OCI-M2 (cell line): ENCODE data around the gene CTSZ.
A peak's percentile ranks its signal among the peaks of the same experiment; 100 is the strongest.

ENCODE experiments used
- DNase-seq: peaks from one replicate; lab custom pipeline; 2025; ENCODE audit not compliant: unreplicated experiment; lab: John Stamatoyannopoulos, UW

CTSZ gene

DNA sequence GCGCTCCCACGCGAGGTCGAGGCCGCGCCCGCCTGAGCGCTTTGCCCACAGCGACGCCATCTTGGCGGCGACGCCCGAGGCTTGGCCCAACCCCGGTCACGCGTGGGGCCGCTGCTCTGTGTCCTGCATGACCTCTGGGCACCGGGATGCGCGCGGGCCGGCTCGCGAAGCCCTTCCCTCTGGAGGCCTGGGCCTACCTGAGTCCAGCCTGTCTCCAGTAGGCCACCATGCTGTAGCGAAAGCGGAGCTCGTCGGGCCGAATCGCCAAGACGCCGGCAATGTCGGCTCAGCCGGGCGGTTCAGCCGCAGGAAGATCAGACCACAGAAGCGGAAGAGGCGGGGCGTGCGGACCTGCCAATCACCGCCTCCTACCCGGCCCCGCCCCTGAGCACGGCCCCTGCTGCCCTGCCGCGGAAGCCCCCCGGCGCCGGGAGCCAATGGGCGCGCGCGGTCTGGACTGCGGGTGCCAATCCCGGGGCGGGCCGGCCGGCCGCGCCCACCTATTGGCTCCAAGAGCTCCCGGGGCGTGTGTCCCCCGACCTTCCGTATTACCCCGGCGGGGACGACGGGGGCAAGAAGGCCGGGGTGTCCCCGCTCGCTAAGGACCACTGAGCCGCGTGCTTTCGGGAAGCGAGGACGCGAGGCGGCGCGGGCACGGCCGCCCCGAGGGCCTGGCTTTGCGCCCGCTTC is 25.1 kb upstream of the CTSZ start, which contains the start of gene ATP5F1E:
TSS of gene ATP5F1E (minus strand) at position 313 of the 690 bp plus-strand sequence. CDS start at position 229, 84 bp downstream.
- DNase-seq: peak; percentile 89

DNA sequence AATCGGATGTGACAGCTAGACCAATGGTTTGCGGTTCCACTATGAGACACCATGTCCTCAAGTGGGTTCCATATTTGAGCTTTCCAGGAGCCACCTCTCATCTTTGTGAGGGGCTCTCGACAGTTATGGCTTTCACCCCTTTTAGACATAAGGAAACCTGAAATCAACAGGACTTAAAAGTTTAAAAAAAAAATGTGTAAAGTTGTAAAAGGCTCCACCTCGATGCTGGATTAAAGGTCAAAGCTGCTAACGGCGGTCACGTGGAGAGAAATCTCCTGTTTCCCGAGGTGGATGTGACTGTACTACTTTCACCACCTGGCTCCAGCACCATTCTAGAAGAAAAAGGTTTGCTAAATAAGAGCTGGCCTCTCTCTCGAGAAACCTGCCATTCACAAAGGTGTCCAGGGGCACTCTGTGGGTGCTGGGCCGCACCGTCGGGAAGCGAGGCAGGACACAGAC is 24.5 kb upstream of the CTSZ start:
- no peak for DNase-seq

DNA sequence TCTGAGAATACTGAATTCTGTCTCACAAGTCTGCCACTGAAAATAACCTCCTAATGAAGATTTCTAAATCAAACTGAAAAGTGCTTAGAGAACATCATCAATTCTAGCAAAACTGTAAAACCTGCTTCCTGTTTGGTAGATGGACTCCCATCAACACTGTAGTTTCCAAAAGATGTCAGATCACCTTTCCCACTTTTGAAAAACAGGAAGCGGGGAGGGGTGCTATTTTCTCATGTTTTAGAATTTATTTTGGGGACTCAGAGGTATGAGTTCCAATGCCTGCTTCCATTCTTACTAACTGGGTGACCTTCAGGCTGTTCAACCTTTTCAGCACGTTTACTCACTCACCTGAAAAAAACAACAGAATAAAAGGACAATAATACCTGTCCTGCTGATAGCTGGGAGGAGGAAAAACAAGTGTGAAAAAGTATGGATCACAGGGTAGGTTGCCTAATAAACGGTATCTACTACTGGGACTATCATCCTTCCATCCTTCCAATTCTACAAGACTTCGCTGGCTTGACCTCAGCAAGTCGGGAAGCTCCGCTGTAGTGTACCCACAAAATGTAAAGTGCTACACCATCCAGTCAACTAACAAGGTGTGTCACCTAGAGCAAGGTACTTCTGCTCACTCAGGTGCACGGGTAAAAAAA is 24.0 kb upstream of the CTSZ start:
- DNase-seq: no peak

DNA sequence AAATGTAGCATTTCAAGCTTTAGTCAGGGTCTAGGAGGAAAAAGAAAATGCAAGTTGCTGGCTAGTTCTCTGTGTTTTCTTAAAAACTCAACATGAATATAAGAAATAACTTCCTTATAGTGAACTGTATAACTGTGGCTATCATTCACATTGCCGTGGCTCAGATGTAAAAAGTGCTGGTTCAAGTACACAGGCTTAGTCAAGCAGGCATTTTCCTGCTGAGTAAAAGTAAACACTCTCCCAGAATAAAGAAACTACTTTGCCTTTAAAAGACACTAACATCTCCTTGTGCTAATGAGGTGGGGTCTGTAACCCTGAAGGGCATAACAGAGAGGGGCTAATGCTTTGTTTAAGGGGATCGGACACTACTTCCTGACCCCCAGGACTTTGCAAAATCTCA is 21.8 kb upstream of the CTSZ start:
- no peak for DNase-seq

DNA sequence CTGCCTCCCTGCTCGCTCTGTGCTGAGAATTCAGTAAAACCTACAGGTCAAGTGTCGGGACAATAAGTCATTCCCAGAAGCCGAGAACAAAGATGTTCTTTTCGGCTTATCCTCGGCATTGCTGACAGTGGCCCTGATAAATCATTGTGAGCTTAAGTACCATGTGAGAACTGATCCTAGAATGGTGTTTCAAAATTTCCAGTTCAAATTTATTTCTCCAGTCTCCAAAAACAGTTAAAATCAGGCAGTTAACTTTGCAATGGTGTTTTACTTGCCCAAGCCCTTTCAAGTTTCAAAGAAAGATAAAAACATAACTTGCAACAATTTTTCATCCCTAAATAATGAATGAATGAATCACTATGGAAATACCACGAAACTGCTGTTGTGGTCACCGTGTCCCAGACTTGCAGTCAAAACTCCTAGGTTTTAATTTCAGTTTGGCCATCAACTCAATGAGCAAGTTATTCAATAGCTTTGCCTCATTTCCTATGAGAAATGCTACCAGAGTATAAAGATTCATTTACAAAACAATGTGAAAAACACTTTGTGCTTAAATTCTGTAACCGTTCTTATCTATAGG is 20.8 kb upstream of the CTSZ start:
- DNase-seq: no peak

DNA sequence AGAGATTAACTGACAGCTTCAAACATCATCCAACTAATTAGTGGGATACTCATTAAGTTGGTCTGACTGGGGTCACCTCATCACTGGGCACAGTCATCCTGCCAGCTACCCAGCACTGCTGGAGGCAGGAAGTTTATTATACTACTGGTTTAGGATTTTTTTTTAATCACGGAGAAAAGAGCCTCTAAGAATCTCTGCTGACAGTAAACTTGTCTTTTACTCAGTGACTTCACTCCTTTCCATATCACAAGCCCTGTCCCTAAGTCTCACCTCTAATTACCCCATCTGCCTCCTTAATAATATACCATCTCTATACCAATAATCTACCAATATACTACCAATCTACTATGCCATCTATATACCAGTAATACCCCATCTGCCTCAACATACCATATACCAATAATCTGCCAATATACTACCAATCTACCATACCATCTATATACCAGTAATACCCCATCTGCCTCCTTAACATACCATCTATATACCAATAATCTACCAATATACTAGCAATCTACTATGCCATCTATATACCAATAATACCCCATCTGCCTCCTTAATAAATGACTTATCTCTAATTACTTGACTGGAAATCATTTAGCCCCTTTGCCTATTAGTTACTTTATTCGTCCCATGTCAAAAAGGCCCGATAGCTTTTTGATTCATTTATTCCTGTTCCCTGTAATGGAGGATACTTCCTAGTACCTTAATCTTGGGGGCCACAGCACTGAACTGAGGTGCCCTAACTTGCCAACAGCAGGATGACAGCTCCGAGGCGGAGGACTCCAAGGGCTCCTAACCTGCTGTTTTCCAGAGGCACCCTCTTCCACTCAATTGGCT is 20.1 kb upstream of the CTSZ start:
- no peak for DNase-seq

DNA sequence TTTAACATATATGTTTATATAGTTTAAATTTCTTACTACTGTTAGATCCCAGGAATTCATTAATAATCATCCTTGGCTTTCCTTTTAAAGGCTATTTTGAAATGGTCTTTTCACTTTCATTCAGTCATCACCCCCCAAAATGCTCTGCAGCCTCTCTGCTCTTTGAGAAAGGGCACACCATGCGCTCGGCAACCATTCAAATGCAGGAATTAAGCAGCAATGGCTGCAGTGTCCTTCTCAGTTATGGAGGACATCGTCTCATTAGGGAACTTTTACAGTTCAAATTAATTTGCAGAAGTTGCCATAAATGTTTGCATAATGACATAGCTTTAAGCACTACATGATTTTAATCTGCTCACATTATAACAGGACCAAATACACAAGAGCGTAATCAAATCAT is 18.5 kb upstream of the CTSZ start:
- DNase-seq: no peak

DNA sequence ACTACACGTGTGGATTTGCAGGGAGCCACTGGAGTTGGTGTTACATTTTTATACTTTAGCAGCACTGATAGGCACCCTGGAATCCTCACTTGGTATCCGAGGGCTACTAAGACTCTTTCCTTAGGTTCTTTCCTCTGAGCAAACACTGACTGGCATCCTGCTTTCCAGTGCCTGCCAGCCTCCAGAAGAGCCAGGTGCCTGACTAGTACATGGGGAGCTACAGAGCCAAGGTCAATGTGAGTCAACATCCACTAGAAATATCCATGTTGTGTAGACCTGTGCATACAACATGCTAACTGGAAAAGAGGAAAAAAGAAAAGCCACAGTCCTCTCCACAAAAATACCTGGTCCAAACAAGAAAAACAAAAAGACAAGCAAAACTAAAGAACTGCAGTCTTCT is 18.0 kb upstream of the CTSZ start:
- no peak for DNase-seq

DNA sequence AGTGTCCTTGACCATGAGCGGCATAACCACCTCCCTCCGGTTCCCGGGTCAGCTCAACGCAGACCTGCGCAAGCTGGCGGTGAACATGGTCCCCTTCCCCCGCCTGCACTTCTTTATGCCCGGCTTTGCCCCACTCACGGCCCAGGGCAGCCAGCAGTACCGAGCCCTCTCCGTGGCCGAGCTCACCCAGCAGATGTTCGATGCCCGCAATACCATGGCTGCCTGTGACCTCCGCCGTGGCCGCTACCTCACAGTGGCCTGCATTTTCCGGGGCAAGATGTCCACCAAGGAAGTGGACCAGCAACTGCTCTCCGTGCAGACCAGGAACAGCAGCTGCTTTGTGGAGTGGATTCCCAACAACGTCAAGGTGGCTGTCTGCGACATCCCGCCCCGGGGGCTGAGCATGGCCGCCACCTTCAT is 17.1 kb upstream of the CTSZ start:
- DNase-seq: no peak

DNA sequence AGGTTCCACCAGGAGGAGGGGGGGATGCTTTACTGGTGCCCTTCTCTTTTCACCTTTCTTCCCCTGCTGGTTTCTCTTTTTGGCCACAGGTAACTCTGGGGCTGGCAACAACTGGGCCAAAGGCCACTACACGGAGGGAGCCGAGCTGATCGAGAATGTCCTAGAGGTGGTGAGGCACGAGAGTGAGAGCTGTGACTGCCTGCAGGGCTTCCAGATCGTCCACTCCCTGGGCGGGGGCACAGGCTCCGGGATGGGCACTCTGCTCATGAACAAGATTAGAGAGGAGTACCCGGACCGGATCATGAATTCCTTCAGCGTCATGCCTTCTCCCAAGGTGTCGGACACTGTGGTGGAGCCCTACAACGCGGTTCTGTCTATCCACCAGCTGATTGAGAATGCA is 16.6 kb upstream of the CTSZ start:
- DNase-seq: no peak

DNA sequence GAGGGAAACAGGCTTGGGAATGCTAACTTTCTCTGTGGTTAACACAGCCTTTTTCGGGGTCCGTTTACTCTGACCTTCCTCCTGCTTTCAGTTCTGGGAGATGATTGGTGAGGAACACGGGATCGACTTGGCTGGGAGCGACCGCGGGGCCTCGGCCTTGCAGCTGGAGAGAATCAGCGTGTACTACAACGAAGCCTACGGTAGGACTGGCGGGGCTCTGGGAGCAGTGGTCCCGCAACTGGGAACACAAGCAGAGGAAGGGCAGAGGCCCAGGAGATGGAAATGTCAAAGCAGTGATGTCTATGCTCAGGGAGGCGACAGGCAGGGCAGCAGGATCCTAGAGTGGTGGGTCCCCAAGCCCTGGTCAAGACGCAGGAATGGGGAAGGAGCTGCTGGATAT is 15.7 kb upstream of the CTSZ start:
- no peak for DNase-seq

DNA sequence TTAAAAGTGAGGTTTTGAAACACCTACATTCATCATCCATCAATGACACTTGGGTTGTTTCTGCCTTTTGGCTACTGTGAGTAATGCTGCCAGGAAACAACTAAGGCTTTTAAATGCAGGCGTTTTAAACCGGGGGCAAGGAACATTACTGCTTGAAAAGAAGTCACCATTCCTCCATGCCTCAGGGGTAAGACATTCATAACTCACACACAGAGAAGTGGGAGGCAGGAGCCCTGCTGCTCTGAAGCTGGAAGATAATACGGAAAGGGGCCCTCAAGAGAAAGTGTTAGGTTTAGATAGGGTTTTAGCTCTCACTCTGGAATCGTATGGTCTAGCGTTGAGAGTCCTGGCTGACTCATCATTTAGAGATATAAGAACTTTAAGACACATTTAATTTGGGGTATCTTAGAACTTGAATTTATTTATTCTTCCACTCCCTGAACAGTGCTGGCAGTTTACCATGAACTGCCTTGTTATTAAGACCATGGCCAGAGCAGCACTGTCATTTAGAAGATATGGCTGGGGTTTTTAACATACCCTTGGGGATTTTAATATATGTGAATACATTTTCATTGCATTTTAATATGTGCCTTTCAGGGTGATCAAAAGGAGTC is 14.0 kb upstream of the CTSZ start:
- peak; percentile 80 for DNase-seq

DNA sequence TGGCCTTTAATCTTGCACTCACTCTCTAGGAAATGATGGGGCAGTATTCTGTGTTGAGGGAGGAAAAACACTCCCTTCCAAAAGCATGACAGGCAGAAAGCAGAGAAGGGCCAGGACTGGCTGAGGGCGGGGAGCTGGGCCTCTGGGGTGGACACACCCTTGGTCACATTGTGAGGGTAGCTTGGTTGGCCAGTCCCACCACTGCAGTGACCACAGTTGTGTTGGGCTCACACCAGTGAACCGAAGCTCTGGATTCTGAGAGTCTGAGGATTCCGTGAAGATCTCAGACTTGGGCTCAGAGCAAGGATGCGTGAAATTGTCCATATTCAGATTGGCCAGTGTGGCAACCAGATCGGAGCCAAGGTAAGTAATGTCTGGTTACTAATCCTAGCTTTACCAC is 12.2 kb upstream of the CTSZ start, which contains the start of gene TUBB1:
TSS of gene TUBB1 (plus strand) at position 213 of the 400 bp plus-strand sequence. CDS start at position 307, 94 bp downstream.
- no peak for DNase-seq

DNA sequence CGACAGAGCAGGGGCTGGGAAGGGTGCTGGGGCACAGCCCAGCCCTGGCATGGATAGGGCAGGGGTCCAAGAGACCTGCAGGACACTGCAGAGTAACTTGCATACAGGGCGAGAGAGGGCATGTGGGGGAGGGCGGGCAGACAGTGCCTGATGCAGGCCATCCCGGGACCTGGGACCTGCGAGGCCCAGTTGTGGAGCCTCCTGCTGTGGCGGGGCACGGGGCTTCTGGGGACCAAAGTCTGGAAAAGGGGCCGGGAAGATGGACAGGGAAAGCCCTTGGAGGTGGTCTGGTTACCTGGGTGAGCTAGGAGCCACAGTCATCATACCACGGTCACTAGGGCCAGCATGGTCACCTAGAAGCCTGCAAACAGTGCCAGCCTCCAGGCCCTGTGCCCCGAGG is 11.8 kb upstream of the CTSZ start:
- DNase-seq: no peak

DNA sequence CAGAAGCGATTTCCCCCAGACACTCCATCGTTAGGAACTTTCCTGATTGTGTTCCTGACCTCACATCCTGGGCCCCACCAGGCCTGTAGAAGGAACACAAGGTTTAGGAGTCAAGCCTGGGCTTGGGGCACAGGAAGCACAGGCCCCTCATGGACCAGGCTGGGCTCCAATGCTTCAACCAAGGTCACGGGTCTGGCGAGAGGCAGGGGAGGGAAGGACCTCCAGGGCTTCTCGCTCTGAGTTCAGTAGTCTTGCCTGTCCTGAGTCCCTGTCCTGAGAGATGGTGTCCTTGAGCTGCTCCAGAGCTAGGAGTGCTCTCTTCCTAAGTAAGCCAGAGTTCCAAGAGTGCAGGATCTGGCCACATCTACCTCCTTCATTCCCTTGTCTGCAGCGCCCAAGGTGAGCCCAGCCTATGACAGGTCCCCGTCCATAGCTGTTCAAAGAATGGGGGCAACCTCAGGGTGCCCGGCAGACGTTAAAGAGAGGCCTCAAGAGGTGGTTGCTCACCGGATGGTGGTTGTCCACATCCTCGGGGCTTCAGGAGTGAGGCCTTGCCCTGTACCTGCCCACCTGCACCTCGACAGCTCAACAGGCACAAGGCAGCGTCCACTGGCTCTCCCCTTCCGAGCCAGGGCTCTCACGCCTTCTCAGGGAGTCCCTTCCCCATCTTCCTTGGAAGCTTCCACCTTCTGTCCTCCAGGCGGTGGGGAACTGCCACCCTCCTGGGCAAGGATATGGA is 10.6 kb upstream of the CTSZ start:
- no peak for DNase-seq

DNA sequence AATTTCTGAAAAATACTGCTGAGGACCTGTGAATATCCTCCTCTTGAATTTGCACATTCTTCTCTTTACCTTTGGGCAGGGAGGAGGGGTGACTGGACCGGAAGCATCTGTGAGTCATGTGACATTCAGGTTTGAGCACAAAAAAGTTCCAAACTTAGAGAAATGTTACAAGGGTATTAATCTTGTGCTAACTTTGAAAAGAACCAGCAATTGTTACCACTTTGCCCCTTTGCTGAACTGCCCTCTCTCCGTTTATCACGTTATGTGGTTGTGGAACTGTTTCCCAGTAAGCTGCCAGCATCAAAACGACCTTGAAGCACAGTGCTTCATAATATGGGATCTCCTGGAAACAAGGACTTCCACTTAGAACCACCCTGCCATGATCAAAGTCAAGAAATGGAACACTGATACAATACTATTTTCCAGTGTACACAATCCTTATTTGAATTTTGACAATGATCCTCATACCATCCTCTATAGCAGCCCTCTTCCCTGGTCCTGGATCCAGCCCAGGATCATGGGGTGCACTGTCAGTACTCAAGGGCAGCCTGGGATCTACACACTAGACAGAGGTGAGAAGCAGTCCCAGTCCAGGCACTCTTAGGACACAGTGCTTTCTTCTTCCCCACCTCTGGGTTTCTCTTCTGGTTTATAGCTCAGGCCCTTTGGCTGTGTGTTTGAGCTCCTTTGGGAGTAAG is 9.9 kb upstream of the CTSZ start:
- DNase-seq: no peak

DNA sequence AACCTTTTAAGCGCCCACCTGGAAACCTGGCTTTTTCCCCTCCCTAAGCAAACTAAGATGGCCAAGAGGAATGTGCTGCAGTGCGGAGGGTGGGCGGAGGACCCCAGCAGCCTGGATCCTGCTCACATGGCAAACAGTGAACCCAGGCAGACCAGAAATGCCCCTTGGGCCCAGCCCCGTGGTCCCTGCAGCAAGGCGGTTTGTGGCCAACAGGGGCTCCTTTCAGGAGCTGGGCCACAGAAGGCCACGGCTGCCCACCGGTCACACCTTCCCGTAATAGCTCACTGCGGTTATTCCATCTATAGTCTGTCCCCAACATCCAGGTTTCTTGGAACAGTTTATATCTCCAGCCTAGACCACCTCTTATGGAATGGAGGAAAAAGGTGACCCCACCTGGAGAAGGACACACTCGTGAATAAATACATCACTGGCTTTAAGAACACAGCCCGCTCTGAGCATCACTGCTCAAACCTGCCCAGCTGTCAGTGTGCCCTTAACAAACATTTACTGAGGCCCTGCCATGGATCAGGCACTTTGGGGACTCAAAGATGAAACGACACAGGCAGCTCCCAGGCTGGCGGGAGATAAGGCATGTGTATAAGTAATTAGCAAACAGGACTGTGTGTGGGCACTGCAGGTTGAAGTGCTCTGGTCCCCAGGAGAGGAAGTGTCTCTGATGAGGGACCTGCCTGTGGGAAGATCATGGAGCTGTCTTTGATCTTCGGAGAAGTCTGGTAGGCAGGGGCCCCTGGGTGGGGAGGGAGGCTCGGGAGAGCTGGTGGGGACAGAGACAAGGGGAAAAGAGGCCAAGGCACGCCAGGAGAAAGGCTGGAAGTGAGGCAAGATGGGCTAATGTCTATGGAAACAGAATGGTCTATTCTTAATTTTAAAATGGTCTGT is 9.0 kb upstream of the CTSZ start:
- DNase-seq: no peak

DNA sequence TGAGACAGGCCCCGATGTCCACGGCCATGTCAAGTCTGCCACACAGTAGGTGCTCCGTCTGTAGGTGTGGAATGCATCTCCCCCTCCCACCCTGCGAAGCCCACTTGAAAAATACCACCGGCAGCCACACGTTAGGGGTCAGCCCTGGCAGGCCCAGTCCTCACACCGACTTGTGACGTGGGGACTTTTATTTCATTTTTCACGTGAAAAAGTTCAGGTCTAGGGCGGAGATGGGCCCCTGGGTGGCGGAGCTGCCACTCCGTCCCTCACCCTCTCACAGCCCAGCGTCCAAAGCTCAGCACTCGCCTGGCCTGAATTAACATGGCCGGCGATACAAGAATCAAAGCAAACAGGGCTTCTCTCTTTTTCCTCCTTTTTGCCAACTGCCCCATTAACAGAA is 8.4 kb upstream of the CTSZ start:
- no peak for DNase-seq
